Endothelial cell (in vitro differentiated cells): Measurements from ENCODE around the gene C8G. TPM values are rescaled to one million over a fixed set of nuclear protein-coding genes. Genes with fewer than 3 reads are reported as not detected.

Source experiments
- DNase-seq: peaks from one replicate; pipeline ENCODE4 v3.0.0; 2021; ENCODE audit warnings: low spot score
- H3K27ac Mint-ChIP-seq: one replicate; pipeline ENCODE4 v1.8.0; 2021; ENCODE audit warnings: mixed read lengths, inconsistent platforms; ENCODE audit not compliant: unreplicated experiment
- H3K27me3 Mint-ChIP-seq: one replicate; pipeline ENCODE4 v1.8.0; 2021; ENCODE audit warnings: mild to moderate bottlenecking, moderate library complexity, mixed read lengths, inconsistent platforms; ENCODE audit not compliant: unreplicated experiment
- H3K36me3 Mint-ChIP-seq: one replicate; pipeline ENCODE4 v1.8.0; 2021; ENCODE audit warnings: mild to moderate bottlenecking, low read depth, mixed read lengths, inconsistent platforms; ENCODE audit not compliant: unreplicated experiment
- H3K4me1 Mint-ChIP-seq: one replicate; pipeline ENCODE4 v1.8.0; 2021; ENCODE audit warnings: mild to moderate bottlenecking, mixed read lengths, inconsistent platforms; ENCODE audit not compliant: unreplicated experiment
- H3K4me3 Mint-ChIP-seq: one replicate; pipeline ENCODE4 v1.8.0; 2021; ENCODE audit warnings: mild to moderate bottlenecking, mixed read lengths, inconsistent platforms; ENCODE audit not compliant: unreplicated experiment
- H3K9me3 Mint-ChIP-seq: one replicate; pipeline ENCODE4 v1.8.0; 2021; ENCODE audit warnings: mixed read lengths, inconsistent platforms; ENCODE audit not compliant: unreplicated experiment
- total RNA-seq: library from RNA; stranded (reverse); fragmentation: NEBNext Ultra II Directional; extraction: Animal tissue kit (Norgen Biotek cat#: 25700); gene quantifications from one replicate; pipeline ENCODE4 v1.2.1, GENCODE V29; 2021; ENCODE audit not compliant: unreplicated experiment
- TF ChIP-seq, protein P1 (sequence below): fragments of 200-600 bp; sonication (generic); IDR thresholded peaks from one replicate; pipeline ENCODE4 v1.5.0; 2021; ENCODE audit warnings: antibody characterized with exemption; ENCODE audit not compliant: unreplicated experiment

The C8G gene
- total RNA-seq, 1 donor from 2014 or later, result 1.1 TPM

DNA sequence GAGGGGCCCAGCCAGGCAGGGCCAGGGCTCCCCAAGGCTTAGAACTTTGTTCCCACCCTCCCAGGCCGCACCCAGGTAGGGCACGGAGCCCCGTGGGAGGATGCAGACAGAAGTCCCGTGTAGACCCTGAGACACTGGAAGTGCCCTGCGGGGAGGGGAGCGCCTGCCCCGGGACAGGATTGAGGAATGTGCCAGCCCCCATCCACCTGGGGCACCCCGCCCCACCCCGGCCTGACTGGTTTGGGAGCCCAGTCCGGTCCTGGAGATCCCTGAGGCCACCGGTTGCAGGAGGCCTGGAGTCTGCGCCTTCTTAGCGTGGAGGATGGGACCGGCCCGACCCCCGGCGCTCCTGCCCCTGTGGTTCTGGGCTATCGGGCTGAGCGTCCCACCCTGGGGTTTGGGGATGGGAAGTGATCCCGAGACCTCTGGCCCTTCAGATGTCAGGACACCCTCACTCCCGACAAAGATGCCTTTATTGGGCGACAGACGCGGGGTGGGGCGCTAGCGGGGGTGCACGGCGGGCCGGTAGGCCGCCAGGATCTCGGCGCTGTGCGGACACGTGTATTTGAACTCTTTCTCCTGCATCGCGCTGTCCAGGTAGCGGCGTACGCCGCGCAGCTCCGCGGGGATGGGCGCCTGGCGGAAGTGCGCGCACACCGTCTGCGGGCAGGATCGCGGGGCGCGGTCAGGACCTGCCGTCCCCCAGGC is 49.3 kb downstream of the C8G start:
- H3K4me1 Mint-ChIP-seq, result peaks cover 6% of the 10 kb centered on the region
- no peak overlapping the region for H3K27ac Mint-ChIP-seq
- TF ChIP-seq, protein P1, sequence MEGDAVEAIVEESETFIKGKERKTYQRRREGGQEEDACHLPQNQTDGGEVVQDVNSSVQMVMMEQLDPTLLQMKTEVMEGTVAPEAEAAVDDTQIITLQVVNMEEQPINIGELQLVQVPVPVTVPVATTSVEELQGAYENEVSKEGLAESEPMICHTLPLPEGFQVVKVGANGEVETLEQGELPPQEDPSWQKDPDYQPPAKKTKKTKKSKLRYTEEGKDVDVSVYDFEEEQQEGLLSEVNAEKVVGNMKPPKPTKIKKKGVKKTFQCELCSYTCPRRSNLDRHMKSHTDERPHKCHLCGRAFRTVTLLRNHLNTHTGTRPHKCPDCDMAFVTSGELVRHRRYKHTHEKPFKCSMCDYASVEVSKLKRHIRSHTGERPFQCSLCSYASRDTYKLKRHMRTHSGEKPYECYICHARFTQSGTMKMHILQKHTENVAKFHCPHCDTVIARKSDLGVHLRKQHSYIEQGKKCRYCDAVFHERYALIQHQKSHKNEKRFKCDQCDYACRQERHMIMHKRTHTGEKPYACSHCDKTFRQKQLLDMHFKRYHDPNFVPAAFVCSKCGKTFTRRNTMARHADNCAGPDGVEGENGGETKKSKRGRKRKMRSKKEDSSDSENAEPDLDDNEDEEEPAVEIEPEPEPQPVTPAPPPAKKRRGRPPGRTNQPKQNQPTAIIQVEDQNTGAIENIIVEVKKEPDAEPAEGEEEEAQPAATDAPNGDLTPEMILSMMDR, result no peak
- H3K27me3 Mint-ChIP-seq, result peaks cover 17% of the 10 kb centered on the region
- H3K9me3 Mint-ChIP-seq, result no peaks in the 10 kb centered on the region
- peaks cover 13% of the 10 kb centered on the region for H3K36me3 Mint-ChIP-seq
- no peak for DNase-seq
- no peak overlapping the region for H3K4me3 Mint-ChIP-seq

DNA sequence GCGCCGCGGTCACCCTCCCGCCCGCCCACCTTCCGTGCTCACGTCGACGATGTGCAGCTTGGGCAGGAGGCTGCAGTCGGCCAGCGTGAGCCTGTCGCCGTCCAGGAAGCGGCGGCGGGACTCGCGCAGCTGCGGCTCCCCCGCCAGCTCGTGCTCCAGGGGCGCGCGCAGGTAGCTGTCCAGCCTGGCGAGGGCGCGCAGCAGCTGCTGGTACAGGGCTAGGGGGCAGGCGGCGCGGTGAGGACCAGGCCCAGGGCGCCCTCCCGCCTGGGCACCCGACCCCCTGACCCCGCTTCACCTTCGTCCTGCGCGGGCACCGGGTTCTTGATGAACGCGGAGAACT is 49.8 kb downstream of the C8G start:
- Mint-ChIP-seq H3K27ac (no peak overlapping the region), H3K9me3 (no peaks in the 10 kb centered on the region), H3K4me1 (peaks cover 6% of the 10 kb centered on the region), H3K4me3 (no peak overlapping the region), H3K27me3 (peaks cover 17% of the 10 kb centered on the region), H3K36me3 (peaks cover 13% of the 10 kb centered on the region)
- TF ChIP-seq, protein P1, result no peak
- peak; percentile 43 for DNase-seq

DNA sequence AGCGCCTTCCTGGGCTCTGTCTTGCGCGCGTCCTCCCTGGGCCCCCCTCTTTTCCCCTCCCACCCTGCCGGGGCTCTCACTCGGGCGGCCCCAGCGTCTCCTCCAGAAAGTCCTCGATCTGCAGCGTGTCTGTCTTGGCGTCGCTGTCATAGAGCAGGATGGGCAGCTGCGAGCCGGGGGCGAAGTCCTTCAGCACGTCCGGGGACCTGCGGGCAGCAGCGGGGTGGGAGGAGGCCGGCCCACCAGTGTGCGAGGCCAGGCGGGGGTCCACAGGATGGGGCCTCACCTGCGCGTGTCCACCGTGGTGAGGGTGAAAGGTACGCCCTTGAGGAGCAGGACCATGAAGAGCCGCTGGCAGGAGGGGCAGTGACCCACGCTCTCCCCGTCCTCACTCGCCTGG is 50.3 kb downstream of the C8G start:
- no peak for DNase-seq
- peaks cover 6% of the 10 kb centered on the region for H3K4me1 Mint-ChIP-seq
- H3K9me3 Mint-ChIP-seq, result no peaks in the 10 kb centered on the region
- H3K36me3 Mint-ChIP-seq, result peaks cover 10% of the 10 kb centered on the region
- H3K27ac Mint-ChIP-seq, result no peak overlapping the region
- H3K27me3 Mint-ChIP-seq, result peaks cover 16% of the 10 kb centered on the region
- H3K4me3 Mint-ChIP-seq, result no peak overlapping the region
- TF ChIP-seq, protein P1, result no peak

DNA sequence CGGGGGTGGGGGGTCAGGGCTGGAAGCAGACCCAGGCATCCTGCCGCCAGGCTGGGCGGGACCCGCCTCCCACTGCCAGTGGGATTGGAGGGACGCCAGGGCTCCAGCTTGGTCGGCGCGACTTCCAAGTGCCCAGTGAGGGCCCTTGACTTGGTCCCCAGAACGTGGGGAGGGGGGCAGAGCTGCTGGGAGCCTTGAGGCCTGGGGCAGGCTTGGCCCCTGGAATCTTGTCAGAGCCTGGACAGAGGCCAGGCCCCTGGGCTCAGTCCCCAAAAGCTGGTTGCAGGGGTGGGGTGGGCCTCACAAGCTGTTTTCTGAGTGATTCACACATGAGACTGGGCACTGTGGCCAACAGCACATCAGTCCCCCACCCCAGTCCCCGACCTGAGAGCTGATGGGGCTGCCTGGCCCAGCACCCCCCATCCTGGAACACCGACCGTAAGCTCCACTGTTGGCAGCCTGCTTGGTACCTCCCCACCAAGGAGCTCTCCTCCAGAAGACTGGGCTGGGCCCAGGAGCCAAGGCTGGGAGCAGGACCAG is 50.8 kb downstream of the C8G start:
- H3K4me1 Mint-ChIP-seq, result peaks cover 6% of the 10 kb centered on the region
- no peak overlapping the region for H3K4me3 Mint-ChIP-seq
- no peak for DNase-seq

More for the DNA sequence above, 50.8 kb downstream of the C8G start:
- H3K9me3 Mint-ChIP-seq, result no peaks in the 10 kb centered on the region
- TF ChIP-seq, protein P1, result no peak
- peaks cover 5% of the 10 kb centered on the region for H3K36me3 Mint-ChIP-seq
- H3K27me3 Mint-ChIP-seq, result peaks cover 14% of the 10 kb centered on the region
- H3K27ac Mint-ChIP-seq, result no peak overlapping the region

Other genes with a start within 250 kb of the C8G start
- gene DIPK1B, start 232.7 kb upstream of the C8G start, total RNA-seq, result 293 TPM
- gene LCN10, start 202.3 kb upstream of the C8G start, total RNA-seq, result not detected
- gene LCN6, start 196.7 kb upstream of the C8G start, total RNA-seq, result not detected
- not detected for gene LCN8, start 187.0 kb upstream of the C8G start, total RNA-seq
- 0.49 TPM for gene LCN15, start 180.7 kb upstream of the C8G start, total RNA-seq
- gene TMEM141, start 153.9 kb upstream of the C8G start, total RNA-seq, result 73.0 TPM
- gene CCDC183, start 148.9 kb upstream of the C8G start, total RNA-seq, result 1.2 TPM
- 88.4 TPM for gene RABL6, start 137.3 kb upstream of the C8G start, total RNA-seq
- 0.80 TPM for gene AJM1, start 102.8 kb upstream of the C8G start, total RNA-seq
- 134 TPM for gene PHPT1, start 95.8 kb upstream of the C8G start, total RNA-seq
- 10.0 TPM for gene MAMDC4, start 92.9 kb upstream of the C8G start, total RNA-seq
- gene EDF1, start 78.9 kb upstream of the C8G start, total RNA-seq, result 286 TPM
- 21.7 TPM for gene TRAF2, start 58.7 kb upstream of the C8G start, total RNA-seq
- gene FBXW5, start 505 bp upstream of the C8G start, total RNA-seq, result 100.0 TPM
- gene LCN12, start 7.0 kb downstream of the C8G start, total RNA-seq, result 1.5 TPM
- not detected for gene PTGDS, start 32.3 kb downstream of the C8G start, total RNA-seq
- gene LCNL1, start 37.8 kb downstream of the C8G start, total RNA-seq, result not detected
- 8.3 TPM for gene PAXX, start 47.2 kb downstream of the C8G start, total RNA-seq
- gene CLIC3, start 51.3 kb downstream of the C8G start, total RNA-seq, result not detected
- 2.1 TPM for gene ABCA2, start 83.0 kb downstream of the C8G start, total RNA-seq
- gene FUT7, start 86.8 kb downstream of the C8G start, total RNA-seq, result not detected
- gene NPDC1, start 100.9 kb downstream of the C8G start, total RNA-seq, result 116 TPM
- 55.6 TPM for gene ENTPD2, start 108.8 kb downstream of the C8G start, total RNA-seq
- 1.0 TPM for gene SAPCD2, start 125.3 kb downstream of the C8G start, total RNA-seq
- 3.2 TPM for gene UAP1L1, start 132.3 kb downstream of the C8G start, total RNA-seq
- 70.4 TPM for gene MAN1B1, start 141.7 kb downstream of the C8G start, total RNA-seq
- 6.1 TPM for gene DPP7, start 169.5 kb downstream of the C8G start, total RNA-seq
- gene GRIN1, start 193.9 kb downstream of the C8G start, total RNA-seq, result not detected
- gene LRRC26, start 224.8 kb downstream of the C8G start, total RNA-seq, result not detected
- not detected for gene TMEM210, start 226.8 kb downstream of the C8G start, total RNA-seq
- gene ANAPC2, start 243.3 kb downstream of the C8G start, total RNA-seq, result 76.8 TPM
- gene SSNA1, start 243.4 kb downstream of the C8G start, total RNA-seq, result 53.8 TPM